CD4-positive, alpha-beta T cell treated with Interleukin-6 for 4 hours (primary cell): ENCODE data around the gene GPBP1L1.
"Not testable (repeated sequence)": the region's sequence is repeated elsewhere in the genome, so short reads cannot be mapped to it uniquely, and the experiment has no call there.

ENCODE experiments used
- DNase-seq: peaks from one replicate; pipeline ENCODE4 v3.0.0-alpha.2; 2020; ENCODE audit warnings: mixed read lengths

The GPBP1L1 gene

DNA sequence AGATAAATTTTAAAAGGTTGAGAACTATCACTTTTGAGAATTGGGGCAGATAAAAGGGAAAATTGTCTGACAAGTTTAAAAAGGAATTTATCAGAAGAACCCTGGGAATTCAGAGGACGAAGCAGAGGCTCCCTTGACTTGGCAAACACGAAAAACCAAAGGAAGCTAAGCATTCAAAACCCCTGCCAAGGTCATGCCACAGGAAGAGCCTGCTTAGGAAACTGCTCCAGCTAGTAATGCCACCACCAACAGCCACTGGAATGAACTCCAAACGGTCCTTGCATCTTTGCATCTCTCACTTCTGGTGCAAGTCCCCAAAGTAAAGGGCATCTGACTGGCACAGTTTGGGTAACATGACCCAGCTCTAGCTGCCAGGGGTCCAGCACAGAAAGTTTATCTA, 7.2 kb downstream of the GPBP1L1 start:
- DNase-seq = no peak

DNA sequence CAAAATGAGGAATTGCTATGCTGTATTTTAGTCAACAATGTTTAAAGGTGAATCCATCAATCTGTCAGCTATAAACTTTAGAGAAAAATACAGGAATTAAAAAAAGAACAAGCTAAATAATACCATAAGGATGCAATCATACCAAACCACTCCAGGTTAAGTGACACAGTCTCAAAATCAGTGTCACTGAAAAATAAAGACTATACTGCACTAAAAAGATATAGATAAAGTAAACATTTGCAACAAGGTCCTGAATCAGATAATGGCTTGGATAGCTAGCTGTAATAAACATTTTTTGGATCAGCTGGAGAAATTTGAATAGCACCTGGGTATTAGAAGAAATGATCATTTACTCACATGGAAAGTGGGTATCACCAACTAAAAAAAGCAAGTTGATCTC, 7.8 kb downstream of the GPBP1L1 start:
- no peak for DNase-seq

DNA sequence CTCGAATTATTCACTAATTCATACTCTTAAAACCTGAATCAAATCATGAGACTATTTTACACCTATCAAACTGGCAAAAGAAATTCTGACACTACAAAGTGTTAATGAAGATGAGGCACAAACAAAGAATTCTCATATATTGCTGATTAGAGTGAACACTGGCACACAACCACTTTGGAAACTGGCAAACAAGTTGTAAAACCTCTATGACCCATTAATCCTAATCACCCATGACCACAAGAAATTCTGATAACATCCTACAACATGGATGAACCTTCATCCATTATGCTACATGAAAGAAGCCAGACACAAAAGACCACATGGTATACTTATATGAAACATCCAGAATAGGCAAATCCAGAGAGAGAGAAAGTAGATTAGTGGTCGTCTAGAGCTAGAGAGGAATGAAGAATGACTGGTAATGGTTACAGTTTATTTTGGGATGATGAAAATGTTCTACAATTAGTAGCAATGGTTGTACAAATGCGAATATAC, 8.5 kb downstream of the GPBP1L1 start:
- DNase-seq = no peak

GRCh38 chr1:45676553-45676952, 9.8 kb downstream of the GPBP1L1 start:
- not testable (repeated sequence) for DNase-seq

DNA sequence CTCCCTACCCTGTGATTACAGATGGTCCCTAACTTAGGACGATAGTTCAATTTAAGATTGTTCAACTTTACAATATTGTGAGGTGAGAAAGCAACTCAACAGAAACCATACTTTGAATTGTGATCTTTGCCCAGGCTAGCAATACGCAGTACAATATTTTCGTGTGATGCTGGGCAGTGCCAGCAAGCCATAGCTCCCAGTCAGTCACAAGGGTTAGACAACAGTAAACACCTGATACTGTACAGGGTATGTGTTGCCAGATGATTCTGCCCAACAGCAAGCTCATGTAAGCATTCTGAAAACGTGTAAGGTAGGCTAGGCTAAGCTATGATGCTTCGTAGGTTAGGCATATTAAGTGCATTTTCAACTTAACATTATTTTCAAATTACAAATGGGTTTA, 11.9 kb downstream of the GPBP1L1 start:
- DNase-seq = no peak

- no peak for DNase-seq
Observed at GRCh38 chr1:45673956-45674355, 12.4 kb downstream of the GPBP1L1 start.

DNA sequence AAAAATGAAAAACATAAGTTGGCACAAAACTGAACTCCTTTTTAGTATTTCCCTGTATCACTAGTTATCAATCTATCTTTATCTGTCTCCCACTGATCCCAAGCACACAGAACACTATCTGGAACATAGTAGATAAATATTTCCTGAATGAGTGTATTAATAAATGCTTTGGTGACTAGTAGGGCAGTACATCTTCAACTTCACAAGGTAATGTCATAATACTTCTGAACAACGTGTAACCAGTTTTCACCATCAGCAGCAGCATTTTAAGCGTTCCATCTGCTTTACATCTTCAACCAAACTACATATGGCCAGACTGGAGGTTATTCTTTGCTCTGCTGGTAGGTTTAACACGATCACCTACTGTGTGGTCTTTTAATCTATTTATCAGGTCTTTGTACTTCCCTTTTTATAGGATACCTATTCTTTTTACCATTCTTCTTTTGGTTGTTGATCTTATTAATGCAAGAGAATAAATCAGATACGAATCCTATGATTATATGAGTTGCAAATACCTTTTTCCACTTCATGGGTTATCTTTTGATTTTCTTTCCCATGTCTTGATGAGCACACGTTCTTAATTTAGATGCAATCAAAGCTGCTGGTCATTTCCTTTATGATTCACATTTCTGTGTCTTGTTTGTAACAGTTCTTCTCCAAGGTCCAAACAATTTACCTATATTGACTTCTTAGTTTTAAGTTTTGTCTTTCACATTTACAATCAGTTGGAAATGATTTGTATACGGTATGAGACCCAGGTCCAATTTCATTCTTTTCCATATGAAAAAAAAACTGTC, 16.3 kb downstream of the GPBP1L1 start:
- no peak for DNase-seq

- no peak for DNase-seq
Observed at GRCh38 chr1:45669379-45669778, 17.0 kb downstream of the GPBP1L1 start.

- no peak for DNase-seq
Observed at GRCh38 chr1:45668526-45668925, 17.8 kb downstream of the GPBP1L1 start.

- DNase-seq = no peak
Observed at GRCh38 chr1:45667321-45668111, 18.8 kb downstream of the GPBP1L1 start.

DNA sequence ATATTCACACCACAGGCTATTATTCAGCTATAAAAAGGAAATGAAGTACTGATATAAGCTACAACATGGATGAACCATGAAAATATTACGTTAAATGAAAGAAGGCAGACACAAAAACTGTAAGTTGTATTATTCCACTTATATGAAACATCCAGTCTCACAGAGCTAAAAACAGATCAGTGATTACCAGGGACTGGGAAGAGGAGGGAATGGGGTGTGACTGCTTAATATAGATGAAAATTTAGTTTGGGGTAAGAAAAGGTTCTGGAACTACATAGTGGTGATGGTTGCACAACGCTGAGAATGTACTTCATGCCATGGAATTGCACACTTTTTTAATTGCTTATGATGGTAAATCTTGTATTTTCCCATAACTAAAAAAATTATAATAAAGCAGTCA, 19.5 kb downstream of the GPBP1L1 start:
- DNase-seq = no peak

DNA sequence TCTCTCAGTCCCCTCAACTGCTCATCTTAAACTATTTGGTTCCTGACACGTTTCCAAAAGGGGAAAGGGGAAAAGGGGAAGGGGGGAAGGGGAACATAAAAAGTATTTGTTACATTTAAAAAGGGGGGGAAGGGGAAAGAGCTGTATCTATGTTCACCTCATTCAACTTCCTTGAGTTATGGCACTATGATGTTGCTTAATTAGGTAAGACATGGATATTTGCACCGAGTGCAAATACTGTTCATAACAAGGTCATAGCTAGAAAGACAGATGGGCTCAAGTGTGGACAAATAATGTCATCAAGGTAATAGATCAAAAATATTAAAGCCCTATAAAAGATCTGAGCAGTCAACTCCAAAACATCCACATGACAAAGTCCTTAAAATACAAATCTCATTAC, 26.0 kb downstream of the GPBP1L1 start:
- no peak for DNase-seq

GRCh38 chr1:45659222-45659621, 27.1 kb downstream of the GPBP1L1 start:
- DNase-seq = no peak

DNA sequence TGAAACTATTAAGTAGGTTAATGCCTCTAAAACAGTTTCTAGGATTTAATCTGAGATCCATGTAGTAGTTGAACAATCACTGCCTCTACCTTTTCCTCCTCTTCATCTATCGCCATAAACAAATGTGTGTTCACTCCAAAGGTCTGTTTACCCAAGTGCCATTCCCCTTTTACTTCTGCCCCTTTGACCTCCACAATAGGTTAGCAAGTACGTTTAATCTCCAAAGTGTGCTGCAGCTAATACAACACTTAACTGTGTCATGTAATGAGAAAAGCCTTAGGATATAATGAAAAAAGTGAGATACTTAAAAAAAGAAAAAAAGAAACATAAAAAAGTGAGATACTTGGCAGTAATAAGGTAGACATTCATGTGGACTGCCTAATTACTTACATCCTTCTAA, 28.2 kb downstream of the GPBP1L1 start:
- DNase-seq = no peak

GRCh38 chr1:45656573-45657226, 29.6 kb downstream of the GPBP1L1 start:
- no peak for DNase-seq

- no peak for DNase-seq
Observed at GRCh38 chr1:45654540-45655280, 31.6 kb downstream of the GPBP1L1 start.

DNA sequence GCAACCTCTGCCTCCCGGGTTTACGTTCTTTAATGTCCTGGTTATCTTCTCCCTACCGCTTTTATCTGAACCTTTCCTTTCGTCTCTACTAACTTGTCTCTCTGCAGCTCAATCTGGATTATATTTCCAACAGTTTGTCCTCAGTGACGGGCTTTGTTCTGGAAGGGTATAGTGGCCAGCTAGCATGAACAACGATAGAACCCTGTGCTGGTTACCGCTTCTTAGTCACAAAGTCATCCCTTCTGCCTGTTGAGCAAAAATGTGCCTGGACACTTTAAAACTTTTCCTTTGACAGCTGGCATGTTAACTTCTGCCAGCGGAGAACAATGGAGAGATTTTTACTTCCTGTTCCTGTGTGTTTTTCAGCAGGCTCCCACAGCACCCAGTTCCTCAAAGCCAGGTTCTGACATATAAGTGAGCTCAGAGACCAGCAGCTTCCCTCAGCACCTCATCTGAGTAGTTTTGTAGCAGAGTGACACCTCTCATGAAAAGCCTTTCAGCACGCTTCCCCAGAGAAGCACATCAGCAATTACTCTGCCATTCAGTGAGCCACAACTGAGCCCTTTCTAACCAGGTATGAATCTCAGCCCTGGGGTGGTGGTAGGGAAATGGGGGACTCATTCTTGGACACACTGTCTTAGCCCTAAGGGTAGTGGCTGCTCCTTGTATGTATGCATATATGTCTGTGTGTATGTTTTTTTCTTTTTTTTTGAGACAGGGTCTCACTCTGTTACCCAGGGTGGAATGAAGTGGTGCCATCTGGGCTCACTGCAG, 38.9 kb downstream of the GPBP1L1 start:
- no peak for DNase-seq

DNA sequence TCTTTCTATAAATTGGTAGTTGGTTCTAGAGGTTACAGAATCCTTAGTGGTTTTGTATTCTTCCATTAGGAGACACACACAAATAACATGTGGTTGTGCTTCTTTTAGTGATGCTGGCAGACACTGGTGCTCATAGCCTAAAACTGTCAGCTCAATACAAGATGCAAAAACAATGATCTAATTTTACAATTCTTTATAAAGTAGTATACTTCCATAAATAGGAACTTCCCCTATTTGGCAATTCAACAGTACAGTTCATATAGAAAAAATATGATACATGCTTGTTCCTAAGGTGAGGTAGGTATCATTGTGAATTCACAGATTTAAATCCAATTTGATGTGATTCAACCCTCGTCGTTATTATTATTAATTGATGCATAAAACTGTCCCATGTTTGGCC, 41.7 kb downstream of the GPBP1L1 start:
- DNase-seq = no peak

GRCh38 chr1:45643978-45644377, 42.4 kb downstream of the GPBP1L1 start:
- no peak for DNase-seq

DNA sequence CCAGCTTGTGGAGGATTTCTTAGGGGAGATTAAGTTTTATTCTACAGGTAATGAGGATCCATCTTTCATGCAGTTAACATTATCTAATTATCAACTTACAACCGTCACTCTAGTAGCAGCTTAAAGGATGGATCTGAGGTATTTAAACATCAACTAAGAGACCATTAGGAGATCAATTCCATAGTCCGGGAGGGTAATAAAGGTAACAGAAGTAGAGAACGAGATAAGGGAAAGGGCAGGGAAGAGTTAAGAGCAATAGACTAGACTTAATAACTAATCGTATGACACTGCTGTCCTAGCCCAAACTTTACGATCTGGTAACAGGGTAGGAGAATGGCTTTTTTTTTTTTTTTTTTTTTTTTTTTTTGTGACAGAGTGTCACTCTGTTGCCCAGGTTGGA, 43.0 kb downstream of the GPBP1L1 start:
- DNase-seq = no peak

DNA sequence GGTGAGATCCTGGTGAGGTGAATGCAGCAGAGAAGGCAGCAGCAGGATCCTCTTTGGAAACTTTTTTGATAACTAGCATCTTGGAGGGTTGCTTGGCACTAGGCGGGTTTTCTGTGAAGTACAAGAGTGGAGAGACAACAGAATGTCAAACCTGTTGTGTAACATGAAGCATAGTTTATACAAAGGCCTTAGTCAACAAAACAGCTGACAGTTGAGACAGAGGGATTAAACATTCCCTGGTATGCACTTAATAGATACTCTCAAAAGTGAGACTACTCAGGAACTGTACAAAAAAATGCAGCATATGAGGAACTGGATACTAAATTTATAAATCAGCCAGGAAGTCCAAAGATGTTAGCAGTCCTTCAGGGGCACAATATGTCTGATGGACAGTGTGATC, 46.0 kb downstream of the GPBP1L1 start:
- DNase-seq = no peak

DNA sequence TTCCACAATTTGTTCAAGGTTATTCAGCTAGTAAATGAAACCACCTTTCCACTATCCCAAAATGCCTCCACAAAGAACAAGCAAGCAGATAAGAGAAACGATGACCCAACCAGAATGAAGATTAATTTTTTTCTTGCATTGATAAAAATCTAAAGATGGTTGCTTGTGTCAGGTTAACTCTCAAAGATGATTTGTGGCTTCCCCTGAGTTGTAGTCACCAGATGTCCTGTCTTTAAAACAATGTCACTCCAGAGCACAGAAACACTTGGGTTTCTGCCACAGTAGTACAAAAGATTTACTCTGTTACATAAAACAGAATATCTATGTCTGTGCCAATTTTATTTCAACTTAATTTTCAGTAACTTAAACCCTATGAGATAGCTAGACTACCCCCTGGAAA, 51.1 kb downstream of the GPBP1L1 start:
- no peak for DNase-seq
